Stimulated activated CD4-positive, alpha-beta T cell treated with anti-CD3 and anti-CD28 coated beads, Interleukin-4, amount 100 ng/mL, for 4 hours (primary cell): Measurements from ENCODE around the gene PEX7.
A peak's percentile ranks its signal among the peaks of the same experiment; 100 is the strongest.
"Not testable (repeated sequence)": the region's sequence is repeated elsewhere in the genome, so short reads cannot be mapped to it uniquely, and the experiment has no call there.

Experiments
- DNase-seq, 2 experiments: peaks; one replicate each; pipeline ENCODE4 v3.0.0-alpha.2; 2020

The PEX7 gene

DNA sequence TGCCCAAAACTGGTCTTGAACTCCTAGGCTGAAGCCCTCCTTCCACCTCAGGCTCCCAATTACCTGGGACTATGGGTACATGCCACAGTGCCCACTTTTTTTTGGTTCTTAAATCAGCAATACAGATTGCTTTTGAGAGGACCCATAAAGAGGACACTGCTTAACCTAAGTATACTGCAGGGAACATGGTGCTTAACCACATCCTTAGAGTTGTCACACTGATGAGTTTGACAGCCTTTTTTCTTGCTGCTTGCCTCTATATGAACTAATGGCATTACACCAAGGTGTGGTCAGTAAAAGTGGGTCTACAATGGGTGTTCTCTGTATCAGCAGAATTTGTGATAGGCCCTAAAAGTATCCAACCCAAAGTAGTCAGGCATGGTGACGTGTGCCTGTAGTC is 92.6 kb downstream of the PEX7 start:
- DNase-seq = no peak

DNA sequence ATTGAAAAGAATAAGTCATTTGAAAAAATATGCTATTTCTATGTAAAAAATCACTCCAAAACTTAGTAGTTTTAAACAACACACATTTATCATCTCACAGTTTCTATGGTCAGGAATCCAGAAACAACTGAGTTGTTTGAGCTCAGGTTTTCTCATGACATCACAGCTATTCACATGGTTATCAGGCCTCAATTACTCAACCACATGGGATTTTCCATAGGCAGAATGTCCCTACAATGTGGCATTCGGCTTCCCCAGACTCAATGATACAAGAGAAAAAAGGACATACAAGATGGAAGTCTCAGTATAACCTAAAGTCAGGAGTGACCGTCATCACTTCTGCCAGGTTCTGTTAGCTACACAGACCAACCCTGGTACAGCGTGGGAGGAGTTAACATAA is 96.3 kb downstream of the PEX7 start:
- DNase-seq = no peak

DNA sequence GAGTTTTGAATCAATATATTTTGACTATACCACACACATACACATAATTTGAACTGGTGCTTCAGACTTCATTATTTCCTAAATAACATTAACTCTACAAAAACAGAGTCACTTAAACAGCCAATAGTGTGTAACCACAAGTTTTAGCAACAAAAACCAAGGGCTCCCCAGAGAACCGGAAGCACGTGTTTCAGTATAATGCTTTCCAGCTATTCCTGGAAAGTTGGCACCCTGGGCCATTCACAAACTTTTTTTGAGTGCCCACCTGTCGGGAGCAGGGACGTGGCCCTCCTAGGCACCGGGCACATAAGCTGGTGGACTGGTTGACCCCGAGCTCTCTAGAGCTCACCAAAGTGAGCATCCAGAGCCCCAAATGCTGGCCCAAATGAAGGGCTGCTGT is 97.8 kb downstream of the PEX7 start:
- DNase-seq = no peak

DNA sequence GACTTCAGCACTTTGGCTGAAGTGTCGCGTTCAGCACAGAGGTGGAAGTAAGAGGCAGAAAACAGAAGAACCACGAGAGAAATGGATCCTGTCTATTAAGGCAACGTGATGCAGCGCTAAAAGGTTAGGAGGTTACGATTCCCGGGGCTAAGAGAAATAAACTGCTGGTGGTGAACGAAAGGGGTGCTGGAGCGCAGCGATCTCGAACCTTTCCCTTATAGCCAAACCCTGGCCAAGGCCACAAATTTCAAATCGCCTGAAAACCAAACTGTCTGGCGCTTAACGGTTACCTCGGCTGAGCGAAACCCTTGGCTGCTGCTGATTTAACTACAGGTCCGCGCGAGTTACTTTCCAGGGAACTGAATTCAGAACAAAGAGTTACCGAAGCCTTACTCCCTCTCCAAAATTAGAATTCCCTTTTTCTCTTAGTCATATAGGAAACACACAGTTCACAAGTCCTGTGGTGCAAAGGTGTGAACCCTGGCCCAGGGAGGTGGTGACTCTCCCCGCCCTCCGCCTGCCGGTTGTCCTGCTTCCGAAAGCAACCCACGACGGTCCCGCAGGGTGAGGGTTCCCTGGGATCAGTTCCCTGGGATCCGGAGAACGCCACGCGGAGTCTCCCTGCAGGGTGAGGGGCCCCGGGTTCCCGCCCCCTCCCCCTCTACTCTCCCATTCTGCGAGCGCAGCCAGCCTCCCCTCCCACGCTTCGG is 98.4 kb downstream of the PEX7 start:
- no peak for DNase-seq

DNA sequence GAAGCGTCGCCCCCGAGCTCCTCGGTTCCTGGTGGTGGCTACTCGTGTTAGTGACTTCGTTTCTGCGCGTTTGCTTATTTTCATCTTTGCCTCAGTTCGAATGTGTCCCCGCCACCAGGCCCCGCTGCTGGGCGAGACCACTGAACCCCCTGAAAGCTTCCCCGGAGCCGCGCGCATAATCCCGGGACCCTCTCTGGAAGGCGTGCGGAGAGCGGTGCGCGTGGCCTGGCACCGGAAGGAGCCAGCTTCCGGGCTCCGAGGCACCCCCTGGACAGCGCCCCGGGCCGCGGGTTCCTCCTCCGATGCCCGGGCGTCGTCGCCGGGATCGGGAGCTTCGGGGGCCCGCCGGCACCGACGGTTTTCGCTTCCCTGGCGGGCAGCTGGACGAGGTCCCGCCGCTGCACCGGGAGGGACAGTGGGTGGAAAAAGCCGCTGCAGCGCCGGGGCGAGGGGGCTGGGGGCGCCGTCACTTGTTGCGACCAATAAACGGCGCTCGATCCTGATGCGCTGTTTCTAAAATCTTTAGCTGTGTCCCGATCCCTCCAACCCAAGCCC is 99.1 kb downstream of the PEX7 start:
- no peak for DNase-seq

DNA sequence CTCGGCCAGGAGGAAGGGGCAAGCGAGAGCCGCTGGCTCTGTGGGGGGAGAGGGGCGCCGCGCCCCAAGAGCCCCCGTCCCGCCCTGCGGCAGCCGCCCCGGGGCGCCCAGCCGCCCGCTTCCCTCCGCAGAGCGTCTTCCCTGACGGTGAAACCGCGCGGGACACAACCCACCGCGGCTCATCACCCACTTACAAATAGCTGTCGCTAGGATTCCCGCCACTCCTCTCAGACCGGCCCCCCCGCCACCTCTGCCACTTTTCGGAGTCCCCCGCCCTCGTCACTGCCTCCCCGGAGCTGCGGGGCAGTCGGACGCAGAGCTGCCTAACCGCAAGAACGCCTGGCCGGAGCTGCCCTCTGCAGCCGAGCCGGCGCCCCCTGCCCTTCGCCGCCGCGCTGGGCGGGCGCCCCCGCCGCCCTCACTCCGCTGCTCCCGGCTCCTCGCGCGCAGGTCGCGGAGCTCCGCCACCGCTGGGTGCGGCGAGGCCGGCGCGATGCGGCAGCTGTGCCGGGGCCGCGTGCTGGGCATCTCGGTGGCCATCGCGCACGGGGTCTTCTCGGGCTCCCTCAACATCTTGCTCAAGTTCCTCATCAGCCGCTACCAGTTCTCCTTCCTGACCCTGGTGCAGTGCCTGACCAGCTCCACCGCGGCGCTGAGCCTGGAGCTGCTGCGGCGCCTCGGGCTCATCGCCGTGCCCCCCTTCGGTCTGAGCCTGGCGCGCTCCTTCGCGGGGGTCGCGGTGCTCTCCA is 99.7 kb downstream of the PEX7 start, which contains the start of gene SLC35D3:
TSS of gene SLC35D3 (plus strand) at position 366 of the 749 bp plus-strand sequence. CDS start at position 494, 128 bp downstream.
- peak in 1 of 2 experiments; percentile 13 for DNase-seq

DNA sequence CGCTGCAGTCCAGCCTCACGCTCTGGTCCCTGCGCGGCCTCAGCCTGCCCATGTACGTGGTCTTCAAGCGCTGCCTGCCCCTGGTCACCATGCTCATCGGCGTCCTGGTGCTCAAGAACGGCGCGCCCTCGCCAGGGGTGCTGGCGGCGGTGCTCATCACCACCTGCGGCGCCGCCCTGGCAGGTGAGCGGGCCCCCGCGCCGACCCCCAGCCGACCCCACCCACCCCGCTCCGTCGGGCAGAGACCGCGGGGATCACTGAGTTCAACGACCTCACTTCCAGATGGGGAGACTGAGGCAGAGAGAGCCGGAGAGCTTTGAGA is 100.3 kb downstream of the PEX7 start:
- peak in 1 of 2 experiments; percentile 8 for DNase-seq

DNA sequence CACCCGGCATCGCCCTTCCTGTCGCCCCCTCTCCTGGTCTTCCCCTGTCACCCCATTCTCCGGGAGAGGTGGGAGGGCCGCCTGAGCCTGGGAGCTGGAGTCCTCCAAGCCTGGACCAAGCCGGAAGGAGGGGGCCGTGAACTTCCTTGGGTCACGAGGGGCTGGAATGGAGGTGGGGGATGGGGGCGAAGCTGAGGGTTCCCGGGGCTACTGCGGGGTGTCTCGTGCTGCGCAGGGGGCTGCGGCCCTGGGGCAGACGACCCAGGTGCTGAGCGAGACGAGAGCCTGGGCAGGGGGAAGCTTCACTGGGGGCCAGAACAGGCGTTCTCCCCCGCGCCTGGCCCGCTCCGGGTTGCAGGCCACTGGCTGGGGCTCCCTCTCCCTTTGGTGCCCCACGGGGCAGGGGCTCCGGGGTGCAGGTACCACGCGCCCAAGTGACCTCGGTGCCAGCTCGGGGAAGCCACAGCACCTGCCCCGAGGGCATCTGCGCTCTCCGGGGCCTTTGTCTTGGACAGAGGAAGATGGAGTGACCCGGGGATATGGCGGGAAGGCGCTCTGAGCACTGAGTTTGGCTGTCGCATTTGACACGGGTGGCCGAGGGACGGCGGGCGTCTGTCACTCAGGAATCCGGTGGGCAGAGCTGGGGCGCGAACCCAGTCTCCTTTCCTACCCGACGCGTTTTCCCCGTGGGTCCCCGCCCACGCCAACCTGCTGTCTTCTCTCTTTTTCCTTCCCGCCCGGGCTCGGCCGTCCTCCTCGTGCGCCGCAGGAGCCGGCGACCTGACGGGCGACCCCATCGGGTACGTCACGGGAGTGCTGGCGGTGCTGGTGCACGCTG is 100.9 kb downstream of the PEX7 start:
- DNase-seq = peak in 1 of 2 experiments; percentile 23

DNA sequence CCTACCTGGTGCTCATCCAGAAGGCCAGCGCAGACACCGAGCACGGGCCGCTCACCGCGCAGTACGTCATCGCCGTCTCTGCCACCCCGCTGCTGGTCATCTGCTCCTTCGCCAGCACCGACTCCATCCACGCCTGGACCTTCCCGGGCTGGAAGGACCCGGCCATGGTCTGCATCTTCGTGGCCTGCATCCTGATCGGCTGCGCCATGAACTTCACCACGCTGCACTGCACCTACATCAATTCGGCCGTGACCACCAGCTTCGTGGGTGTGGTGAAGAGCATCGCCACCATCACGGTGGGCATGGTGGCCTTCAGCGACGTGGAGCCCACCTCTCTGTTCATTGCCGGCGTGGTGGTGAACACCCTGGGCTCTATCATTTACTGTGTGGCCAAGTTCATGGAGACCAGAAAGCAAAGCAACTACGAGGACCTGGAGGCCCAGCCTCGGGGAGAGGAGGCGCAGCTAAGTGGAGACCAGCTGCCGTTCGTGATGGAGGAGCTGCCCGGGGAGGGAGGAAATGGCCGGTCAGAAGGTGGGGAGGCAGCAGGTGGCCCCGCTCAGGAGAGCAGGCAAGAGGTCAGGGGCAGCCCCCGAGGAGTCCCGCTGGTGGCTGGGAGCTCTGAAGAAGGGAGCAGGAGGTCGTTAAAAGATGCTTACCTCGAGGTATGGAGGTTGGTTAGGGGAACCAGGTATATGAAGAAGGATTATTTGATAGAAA is 101.7 kb downstream of the PEX7 start:
- no peak for DNase-seq

DNA sequence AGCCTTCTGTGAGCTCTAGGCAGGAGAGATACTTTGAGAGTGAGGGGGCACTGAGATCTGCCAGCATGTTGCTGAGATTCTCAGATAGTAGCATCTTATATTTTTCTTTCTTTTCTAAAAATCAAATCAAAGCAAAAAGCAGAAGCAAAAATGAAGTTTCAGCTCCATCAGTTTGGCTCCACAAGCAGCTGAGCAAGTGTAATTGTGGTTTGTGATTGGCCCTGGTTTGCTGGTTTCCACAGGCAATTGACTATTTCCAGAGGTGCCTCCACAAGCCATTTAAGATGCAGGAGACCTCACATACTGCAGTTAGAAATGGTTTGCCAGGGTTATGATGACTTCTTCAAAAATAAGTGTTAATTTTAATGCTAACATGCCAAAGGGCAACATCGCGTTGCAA is 104.0 kb downstream of the PEX7 start:
- DNase-seq = no peak

DNA sequence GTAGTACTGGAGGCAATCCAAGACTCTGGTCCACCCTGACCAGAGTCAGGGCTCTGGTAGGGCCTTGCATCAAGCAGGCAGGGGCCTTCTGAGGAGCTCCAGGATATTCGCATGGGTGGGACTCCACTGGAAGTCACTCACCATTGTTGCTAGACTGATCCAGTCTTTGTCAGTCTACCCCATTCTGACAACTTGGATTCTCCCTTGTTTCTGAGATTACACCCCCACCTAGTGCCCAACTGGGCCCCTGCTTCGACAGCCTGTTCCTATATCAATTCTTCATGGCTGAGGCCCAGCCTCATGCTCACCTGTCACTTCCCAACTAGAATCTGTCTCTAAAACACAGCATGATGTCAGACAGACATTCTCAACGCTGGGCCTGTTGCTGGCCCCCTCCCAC is 104.9 kb downstream of the PEX7 start:
- DNase-seq = no peak

DNA sequence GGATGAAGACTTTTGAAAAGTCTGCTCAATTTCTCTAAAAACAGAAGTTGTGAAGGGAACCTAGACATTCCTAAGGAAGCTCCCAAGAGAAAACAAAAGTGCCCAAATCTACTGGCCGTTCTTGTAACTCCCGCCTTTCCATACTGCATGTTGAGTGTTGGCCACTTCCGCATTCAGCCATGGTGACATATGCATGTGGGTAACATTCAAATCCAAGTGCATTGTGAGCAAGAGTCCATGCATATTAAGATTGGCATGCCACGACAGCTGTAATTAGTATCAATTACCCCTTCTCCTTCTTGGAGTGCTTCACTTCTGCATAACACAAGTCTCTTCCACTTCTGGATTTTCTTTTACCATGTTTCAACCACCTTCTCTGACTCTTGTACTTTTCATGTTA is 108.1 kb downstream of the PEX7 start:
- no peak for DNase-seq

DNA sequence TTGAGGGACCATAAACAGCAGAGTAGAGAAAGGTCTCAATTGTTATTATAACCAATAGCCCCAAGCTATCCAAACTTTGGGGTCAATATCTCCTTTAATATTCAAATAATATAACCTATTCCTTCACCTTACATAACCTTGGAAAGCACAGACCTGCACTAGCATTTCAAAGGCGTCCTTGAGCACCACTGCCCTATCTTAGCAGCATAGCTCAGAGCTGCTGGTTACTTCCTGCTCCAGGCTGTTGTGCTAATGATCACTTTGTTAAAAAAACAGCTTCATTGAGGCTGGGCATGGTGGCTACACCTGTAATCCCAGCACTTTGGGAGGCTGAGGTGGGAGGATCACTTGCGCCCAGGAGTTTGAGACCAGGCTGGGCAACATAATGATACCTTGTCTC is 110.2 kb downstream of the PEX7 start:
- DNase-seq = no peak

DNA sequence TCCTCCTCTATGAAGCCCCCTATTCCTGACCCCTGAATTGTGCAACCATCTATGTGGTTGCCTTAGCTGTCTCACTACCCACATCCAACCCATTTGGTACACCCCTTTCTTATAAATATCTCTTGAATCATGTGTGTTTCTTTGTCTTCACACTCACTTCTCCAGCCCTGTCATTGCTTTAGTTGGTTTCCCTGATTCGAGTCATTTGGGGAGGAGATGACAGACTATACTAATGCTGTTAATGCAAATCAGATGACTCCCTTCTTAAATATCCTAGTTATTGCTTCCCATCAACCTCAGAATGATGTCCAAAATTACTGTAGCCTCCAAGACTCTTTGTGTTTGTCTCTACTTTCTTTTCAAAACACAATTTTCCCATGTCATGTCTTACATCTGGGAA is 122.7 kb downstream of the PEX7 start:
- DNase-seq = no peak

DNA sequence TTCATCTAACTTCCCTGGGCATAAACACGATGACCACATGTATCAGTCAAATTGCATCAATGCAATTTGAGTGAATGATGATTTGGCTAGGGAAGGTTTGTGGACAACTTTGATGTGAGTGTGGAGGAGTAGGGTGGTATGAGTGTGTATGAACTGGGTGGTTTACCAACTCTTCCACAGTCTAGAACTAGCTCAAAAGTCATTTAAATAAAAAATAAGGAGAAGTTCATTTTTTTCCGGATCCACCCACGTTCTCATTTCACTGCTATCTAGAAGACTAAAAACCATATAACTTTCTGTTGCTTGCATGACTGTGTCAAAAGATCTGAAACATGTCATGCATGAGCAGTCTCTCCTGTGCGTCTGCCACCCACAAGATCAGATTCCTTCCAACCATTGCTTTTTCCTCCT is 123.3 kb downstream of the PEX7 start:
- DNase-seq = no peak

DNA sequence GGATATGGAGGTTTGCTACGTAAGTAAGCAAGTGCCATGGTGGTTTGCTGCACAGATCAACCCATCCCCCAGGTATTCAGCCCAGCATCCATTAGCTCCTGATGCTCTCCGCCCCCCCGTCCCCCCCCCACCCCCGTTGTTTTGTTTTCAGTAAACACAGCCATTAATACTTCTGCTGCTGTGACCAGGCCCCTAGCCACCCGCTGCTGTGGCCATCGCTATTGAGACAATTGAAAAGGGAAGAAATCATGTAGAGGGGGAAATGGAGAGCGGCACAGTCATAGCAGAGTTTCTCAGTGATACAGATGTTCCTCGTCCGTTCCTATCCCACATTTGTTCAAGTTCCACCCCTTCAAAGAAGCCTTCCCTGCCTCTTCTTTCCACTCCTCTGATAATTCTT is 124.6 kb downstream of the PEX7 start:
- no peak for DNase-seq

DNA sequence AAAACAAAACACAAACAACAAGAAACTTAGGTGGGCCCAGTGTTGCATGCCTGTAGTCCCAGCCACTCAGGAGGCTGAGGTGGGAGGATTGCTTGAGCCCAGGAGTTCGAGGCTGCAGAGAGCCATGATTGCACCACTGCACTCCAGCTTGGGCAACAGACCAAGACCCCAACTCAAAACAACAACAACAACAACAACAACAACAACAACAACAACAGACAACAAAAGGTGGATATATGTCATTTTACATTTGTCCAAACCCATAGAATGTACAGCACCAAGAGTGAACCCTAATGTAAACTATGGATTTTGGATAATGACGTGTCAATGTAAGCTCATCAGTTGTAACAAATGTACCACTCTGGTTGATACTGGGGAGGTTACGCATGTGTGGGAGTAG is 127.6 kb downstream of the PEX7 start:
- not testable (repeated sequence) for DNase-seq

DNA sequence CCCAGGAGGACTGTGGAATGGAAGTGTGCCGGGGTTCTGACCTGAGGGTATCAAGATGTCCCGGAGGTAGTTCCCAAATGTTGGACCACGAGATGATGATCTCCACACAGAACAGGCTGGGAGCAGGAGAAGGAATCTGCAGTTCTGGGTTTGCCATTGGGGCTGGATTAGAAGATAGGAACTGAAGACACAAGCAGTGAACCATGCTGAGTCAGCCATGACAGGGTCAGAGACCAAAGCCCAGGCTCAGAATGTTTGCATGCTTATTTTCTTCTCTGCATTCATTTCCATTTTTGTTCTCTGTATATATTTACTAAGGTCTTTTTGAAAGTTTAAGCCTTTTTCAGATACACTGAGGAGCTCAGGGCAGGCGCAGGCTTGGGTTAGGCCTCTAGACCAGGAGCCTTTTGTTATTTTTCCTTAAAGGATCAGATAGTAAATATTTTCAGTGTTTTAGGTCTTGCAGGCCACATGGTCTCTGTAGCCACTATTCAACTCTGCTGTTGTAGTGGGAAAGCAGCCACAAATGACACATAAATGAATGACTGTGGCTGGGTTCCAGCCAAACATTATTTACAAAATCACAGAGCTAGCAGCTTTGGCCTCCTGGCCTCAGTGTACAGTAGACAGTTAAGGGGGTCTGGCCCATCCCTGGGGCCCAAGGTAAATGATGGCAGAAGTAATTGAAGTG is 128.2 kb downstream of the PEX7 start:
- DNase-seq = no peak

DNA sequence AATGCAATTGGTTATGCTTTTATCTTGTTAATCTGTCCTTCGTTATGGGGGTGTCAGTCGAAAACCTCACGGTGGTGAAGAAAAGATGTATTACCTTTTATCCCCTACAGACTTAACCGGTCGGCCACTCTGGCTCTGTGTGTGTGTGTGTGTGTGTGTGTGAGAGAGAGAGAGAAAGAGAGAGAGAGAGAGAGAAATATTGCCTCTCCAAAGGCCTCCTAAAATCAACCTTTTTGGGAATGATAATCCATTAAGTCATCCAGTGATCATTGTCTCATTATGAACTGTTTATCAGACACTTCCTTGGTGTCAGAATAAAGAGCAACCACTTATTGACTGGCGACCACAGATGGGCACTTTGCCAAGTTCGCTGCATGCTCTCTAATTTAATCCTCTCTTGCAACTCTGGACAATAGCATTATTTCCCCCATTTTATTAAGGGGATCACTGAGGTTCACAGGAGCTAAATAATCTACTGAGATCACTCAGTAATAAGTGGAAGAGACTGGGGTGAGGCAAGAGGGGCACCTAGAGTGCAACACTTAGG is 130.4 kb downstream of the PEX7 start:
- no peak for DNase-seq

DNA sequence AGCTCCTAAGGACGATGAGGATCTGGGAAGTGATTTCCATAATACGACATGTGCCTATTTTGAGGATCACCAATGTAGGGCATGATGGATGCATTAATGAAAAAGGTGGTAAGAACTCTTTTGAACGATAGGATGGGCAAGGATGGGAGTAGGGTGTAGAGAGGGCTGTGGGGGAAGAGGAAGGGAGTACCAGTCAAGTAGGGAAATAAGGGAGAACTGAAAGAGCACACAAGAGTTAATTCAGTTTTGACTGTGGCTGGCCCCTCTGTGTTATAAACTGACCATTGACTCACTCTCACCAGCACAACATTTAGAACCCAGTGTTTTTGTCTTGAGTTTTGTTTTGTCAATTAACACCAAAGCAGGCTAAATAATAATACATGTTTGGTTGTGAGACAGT is 132.7 kb downstream of the PEX7 start:
- no peak for DNase-seq
